Activated gamma-delta T cell (primary cell): Measurements from ENCODE around the gene GOLGA2.
A peak's percentile ranks its signal among the peaks of the same experiment; 100 is the strongest.

Experiments
- DNase-seq: peaks from one replicate; lab custom pipeline; 2025; lab: John Stamatoyannopoulos, UW
- total RNA-seq, 2 donors: gene quantifications; one replicate each; lab custom pipeline; 2026; lab: John Stamatoyannopoulos, UW

The GOLGA2 gene, protein sequence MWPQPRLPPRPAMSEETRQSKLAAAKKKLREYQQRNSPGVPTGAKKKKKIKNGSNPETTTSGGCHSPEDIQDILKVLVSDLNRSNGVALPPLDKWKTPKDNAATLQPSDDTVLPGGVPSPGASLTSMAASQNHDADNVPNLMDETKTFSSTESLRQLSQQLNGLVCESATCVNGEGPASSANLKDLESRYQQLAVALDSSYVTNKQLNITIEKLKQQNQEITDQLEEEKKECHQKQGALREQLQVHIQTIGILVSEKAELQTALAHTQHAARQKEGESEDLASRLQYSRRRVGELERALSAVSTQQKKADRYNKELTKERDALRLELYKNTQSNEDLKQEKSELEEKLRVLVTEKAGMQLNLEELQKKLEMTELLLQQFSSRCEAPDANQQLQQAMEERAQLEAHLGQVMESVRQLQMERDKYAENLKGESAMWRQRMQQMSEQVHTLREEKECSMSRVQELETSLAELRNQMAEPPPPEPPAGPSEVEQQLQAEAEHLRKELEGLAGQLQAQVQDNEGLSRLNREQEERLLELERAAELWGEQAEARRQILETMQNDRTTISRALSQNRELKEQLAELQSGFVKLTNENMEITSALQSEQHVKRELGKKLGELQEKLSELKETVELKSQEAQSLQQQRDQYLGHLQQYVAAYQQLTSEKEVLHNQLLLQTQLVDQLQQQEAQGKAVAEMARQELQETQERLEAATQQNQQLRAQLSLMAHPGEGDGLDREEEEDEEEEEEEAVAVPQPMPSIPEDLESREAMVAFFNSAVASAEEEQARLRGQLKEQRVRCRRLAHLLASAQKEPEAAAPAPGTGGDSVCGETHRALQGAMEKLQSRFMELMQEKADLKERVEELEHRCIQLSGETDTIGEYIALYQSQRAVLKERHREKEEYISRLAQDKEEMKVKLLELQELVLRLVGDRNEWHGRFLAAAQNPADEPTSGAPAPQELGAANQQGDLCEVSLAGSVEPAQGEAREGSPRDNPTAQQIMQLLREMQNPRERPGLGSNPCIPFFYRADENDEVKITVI
- total RNA-seq: 99.3 to 105 reads per million in 2 donors

GRCh38 chr9:128275198-128276007 lies at the start of gene GOLGA2:
TSS of gene GOLGA2 (minus strand) at chr9:128276007. CDS start at chr9:128275976, 31 bp downstream.
- peak; percentile 75 for DNase-seq

DNA sequence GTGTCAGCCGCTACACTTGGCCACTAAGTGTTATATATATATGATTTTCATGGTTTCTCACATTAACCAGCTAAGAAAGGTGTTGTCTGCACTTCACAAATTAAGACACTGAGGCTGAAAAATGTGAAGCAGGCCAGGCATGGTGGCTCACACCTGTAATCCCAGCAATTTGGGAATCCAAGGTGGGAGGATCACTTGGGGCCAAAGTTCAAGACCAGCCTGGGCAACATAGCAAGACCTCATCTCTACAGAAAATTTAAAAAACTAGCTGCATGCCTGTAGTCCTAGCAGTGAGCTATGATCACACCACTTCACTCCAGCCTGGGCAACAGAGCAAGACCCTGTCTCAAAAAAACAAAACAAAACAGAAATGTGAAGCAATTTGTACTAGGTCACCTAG lies 48.6 kb upstream of the GOLGA2 start:
- no peak for DNase-seq

- no peak for DNase-seq
Measured at GRCh38 chr9:128323791-128324190, 48.0 kb upstream of the GOLGA2 start.

DNA sequence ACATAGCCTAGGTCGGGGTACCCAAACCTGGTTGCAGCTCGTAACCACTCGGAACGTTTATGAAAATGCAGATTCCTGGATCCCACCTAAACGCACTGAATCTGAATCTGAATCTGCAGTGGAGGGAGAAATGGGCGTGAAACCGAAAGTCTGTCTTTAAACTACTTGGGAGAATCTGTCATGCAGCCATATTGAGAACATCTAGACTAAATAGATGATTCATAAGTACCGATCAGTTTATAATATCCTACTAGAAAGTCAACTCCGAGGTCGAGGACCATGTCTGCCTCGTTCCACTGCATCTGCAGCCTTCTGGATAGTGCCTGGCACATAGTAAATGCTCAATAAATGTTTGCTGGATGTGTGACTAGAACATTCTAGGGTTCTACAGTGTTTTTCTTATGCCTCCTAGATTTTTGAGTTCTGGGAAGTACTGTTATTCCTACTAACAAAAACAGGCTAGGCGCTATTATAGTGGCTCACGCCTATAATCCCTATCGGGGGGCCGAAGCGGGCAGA lies 47.5 kb upstream of the GOLGA2 start:
- no peak for DNase-seq

- peak; percentile 74 for DNase-seq
Measured at GRCh38 chr9:128322404-128323211, 46.8 kb upstream of the GOLGA2 start, which contains the start of the genes COQ4 and TRUB2. TSS of gene COQ4 (plus strand) at chr9:128322839. CDS start at chr9:128322859, 20 bp downstream. TSS of gene TRUB2 (minus strand) at chr9:128322447. CDS start at chr9:128322408, 39 bp downstream.

DNA sequence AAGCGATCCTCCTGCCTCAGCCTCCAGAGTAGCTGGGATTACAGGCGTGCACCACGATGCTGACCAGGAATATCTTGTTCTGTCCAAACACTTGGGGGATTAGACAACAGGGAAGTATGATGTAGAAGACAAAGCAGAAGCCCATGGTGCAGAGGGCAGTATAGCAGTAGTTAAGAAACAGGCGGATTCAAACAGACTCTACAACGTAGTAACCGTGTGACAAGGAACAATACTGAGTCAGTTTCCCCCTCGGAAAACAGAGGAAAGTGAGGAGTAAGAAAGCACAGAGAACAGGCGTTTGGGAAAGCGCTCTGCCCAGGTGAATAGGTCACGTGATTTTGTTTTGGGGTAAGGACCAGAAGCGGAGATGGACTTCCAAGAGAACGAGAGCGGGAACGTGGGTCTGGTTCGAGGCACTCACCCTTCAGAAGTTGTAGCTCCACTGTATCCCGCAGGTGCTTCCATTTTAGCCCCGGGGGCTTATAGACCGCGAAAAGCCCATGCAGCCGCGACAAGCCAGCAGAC lies 46.1 kb upstream of the GOLGA2 start:
- no peak for DNase-seq

DNA sequence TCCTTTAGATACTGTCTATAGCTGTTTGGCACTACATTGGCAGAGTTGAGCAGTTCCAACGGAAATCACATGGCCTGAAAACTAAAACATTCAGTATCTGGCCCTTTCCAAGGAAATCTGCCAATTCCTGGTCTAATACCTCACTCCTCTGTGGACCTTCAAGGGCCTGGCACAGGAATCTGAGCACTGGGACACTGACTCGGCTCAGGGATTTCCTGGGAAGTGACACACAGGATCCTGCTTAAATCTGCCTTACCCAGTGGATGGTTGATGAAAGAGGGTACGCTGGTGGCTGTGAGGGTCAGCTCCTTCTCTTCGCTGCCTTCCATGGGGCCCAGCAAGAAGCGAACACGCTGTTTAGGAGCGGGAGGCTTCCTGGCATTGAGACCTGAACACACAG lies 45.5 kb upstream of the GOLGA2 start:
- DNase-seq: no peak

GRCh38 chr9:128317629-128318028 lies 41.8 kb upstream of the GOLGA2 start:
- DNase-seq: no peak

DNA sequence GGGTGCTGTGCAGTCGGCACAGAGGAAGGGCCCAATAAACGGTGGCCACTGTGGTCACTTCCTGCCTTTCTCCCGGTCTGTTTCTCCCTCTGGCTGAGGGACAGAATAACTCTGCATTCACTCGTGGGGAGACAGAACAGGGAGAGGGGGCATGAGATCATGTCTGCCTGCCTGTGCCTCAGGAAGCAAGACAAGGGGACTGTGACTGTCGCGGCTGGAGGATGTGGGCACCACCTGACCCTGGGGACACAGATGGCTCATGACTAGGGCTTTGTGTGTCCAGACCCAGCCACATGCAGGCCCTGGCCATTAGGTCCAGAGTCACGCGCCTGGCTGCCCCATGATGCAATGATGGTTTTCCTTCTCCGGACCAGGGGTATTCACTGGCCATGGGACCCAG lies 40.6 kb upstream of the GOLGA2 start:
- no peak for DNase-seq

- no peak for DNase-seq
Measured at GRCh38 chr9:128314697-128315096, 38.9 kb upstream of the GOLGA2 start.

- DNase-seq: no peak
Measured at GRCh38 chr9:128310461-128310860, 34.7 kb upstream of the GOLGA2 start.

DNA sequence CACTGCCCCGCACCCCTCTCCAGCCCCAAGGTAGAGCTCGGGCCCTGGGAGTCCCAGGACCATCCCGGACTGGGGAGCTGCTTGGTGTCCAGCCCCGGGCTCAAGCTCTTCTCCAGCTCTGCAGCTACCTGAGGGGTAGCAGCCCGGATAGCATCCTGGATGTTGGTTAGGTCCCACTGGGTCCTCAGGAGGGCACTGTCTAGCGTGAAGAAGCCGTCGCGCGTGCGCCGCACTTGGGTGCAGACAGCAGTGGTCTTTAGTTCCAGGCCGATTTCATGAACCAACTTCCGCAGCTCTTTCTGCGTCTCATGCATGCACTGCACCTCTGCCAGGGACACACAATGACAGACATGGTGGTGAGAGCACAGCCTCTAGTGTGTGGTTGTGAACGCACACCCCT lies 33.7 kb upstream of the GOLGA2 start:
- no peak for DNase-seq

- DNase-seq: no peak
Measured at GRCh38 chr9:128304971-128305288, 29.1 kb upstream of the GOLGA2 start.

DNA sequence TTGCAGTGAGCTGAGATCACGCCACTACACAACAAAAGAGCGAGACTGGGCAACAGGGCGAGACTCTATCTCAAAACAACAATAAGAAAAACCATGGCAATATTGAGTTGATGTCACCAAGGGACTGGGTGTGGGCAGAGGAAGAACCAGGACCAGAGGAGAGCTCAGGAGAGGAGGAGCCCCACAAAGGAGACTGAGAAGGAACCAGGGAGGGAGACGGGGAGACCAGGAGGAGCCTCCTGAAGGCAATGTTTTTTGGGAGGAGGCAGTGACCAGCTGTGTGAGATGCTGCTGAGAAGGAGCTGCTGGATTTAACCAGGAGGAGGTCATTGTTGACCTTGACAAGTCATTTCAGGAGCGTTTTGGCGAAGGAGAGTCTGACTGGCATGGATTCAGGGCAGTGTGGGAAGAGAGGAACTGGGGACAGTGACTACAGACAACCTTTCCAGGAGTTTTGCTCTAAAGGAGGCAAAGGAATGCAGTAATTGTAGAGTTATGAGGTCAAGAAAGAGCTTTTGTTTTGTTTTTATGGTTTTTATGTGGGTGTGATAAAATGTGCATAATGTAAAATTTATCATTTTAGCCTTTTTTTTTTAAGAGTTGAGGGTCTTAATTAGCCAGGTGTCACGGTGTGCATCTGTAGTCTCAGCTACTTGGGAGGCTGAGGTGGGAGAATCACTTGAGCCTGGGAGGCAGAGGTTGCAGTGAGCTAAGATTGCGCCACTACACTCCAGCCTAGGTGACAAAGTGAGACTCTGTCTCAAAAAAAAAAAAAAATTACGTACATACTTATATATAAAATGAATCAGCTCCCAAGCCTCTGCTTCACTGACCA lies 28.5 kb upstream of the GOLGA2 start:
- DNase-seq: no peak

- DNase-seq: no peak
Measured at GRCh38 chr9:128298535-128299482, 23.0 kb upstream of the GOLGA2 start.

- no peak for DNase-seq
Measured at GRCh38 chr9:128297221-128297773, 21.5 kb upstream of the GOLGA2 start.

GRCh38 chr9:128296340-128297220 lies 20.8 kb upstream of the GOLGA2 start:
- no peak for DNase-seq
